GM23248 (cell line): ENCODE results near the gene PPP1R12A.

Experiments
- EZH2 ChIP-seq: fragments of 200-600 bp; sonication (generic); IDR thresholded peaks from 2 replicates; pipeline ENCODE4 v1.6.1; 2018; ENCODE audit warnings: antibody characterized with exemption, mild to moderate bottlenecking; ENCODE audit not compliant: insufficient read depth, poor library complexity, severe bottlenecking
- EZH2phosphoT487 ChIP-seq: fragments of 200-600 bp; sonication (generic); IDR thresholded peaks from 2 replicates; pipeline ENCODE4 v1.6.1; 2018; ENCODE audit warnings: antibody characterized with exemption, moderate library complexity, mild to moderate bottlenecking, low read depth; ENCODE audit not compliant: insufficient read depth

DNA sequence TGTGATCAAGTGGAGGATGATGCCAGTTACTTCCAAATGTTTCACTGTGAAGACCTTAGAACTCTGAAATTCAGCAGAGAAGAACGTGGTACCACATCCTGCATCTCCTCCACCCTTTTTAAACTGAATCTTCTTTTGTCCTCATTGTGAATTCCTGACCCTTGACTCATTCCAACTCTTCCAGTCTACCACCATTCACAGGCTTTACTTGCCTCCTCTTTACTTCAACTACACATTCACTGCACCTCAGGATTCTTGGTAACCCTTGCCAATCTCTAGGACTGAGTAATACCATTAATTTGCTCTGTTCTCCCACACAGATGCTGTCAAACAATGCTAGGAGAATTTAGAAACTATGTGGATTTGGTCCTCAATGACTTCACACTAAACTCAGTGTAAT is 37.3 kb downstream of the PPP1R12A start:
- TF ChIP-seq EZH2 (no peak), EZH2phosphoT487 (no peak)
